ENCODE results near the gene MYO1A.

DNA sequence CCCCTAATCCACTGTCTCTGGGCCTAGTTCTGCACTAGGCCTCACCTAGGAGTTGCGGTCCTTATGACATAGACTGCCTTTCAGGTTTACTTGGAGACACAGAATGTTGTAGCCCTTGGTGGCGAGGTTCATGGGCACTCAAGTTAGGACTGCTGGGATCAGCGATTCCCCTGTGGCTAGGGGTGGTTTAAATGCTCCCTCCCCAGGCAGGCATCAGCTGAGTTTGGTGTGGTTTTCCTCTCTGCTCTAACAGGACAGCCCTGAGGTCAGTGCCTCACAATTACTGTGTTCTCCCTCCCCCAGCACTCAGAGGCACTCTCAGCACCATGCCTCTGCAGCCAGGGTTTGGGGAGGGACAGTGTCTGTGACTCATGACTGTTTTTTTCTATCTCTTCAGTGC lies 70.3 kb downstream of the MYO1A start:
- TF ChIP-seq SP1 (IDR thresholded peaks at IDR 0.05) = no peak
- TF ChIP-seq, protein P1, sequence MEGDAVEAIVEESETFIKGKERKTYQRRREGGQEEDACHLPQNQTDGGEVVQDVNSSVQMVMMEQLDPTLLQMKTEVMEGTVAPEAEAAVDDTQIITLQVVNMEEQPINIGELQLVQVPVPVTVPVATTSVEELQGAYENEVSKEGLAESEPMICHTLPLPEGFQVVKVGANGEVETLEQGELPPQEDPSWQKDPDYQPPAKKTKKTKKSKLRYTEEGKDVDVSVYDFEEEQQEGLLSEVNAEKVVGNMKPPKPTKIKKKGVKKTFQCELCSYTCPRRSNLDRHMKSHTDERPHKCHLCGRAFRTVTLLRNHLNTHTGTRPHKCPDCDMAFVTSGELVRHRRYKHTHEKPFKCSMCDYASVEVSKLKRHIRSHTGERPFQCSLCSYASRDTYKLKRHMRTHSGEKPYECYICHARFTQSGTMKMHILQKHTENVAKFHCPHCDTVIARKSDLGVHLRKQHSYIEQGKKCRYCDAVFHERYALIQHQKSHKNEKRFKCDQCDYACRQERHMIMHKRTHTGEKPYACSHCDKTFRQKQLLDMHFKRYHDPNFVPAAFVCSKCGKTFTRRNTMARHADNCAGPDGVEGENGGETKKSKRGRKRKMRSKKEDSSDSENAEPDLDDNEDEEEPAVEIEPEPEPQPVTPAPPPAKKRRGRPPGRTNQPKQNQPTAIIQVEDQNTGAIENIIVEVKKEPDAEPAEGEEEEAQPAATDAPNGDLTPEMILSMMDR (IDR thresholded peaks at IDR 0.05; ENCODE audit: low read depth, low read length, missing input control) = no peak
- no peak for TF ChIP-seq TAF1 (conservative IDR thresholded peaks at IDR 0.05)
- TF ChIP-seq, protein P2, sequence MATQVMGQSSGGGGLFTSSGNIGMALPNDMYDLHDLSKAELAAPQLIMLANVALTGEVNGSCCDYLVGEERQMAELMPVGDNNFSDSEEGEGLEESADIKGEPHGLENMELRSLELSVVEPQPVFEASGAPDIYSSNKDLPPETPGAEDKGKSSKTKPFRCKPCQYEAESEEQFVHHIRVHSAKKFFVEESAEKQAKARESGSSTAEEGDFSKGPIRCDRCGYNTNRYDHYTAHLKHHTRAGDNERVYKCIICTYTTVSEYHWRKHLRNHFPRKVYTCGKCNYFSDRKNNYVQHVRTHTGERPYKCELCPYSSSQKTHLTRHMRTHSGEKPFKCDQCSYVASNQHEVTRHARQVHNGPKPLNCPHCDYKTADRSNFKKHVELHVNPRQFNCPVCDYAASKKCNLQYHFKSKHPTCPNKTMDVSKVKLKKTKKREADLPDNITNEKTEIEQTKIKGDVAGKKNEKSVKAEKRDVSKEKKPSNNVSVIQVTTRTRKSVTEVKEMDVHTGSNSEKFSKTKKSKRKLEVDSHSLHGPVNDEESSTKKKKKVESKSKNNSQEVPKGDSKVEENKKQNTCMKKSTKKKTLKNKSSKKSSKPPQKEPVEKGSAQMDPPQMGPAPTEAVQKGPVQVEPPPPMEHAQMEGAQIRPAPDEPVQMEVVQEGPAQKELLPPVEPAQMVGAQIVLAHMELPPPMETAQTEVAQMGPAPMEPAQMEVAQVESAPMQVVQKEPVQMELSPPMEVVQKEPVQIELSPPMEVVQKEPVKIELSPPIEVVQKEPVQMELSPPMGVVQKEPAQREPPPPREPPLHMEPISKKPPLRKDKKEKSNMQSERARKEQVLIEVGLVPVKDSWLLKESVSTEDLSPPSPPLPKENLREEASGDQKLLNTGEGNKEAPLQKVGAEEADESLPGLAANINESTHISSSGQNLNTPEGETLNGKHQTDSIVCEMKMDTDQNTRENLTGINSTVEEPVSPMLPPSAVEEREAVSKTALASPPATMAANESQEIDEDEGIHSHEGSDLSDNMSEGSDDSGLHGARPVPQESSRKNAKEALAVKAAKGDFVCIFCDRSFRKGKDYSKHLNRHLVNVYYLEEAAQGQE (IDR thresholded peaks at IDR 0.05) = no peak
- TF ChIP-seq, protein P3, sequence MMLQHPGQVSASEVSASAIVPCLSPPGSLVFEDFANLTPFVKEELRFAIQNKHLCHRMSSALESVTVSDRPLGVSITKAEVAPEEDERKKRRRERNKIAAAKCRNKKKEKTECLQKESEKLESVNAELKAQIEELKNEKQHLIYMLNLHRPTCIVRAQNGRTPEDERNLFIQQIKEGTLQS (IDR thresholded peaks at IDR 0.05) = no peak
- TF ChIP-seq JUND (IDR thresholded peaks at IDR 0.05) = no peak
- TF ChIP-seq, protein P4, sequence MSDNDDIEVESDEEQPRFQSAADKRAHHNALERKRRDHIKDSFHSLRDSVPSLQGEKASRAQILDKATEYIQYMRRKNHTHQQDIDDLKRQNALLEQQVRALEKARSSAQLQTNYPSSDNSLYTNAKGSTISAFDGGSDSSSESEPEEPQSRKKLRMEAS (IDR thresholded peaks at IDR 0.05) = no peak
- no peak for TF ChIP-seq YY1 (IDR thresholded peaks at IDR 0.05)
- TF ChIP-seq RAD21 (IDR thresholded peaks at IDR 0.05) = no peak
- no peak for TF ChIP-seq HNF4G (IDR thresholded peaks at IDR 0.05)
- TF ChIP-seq, protein P5, sequence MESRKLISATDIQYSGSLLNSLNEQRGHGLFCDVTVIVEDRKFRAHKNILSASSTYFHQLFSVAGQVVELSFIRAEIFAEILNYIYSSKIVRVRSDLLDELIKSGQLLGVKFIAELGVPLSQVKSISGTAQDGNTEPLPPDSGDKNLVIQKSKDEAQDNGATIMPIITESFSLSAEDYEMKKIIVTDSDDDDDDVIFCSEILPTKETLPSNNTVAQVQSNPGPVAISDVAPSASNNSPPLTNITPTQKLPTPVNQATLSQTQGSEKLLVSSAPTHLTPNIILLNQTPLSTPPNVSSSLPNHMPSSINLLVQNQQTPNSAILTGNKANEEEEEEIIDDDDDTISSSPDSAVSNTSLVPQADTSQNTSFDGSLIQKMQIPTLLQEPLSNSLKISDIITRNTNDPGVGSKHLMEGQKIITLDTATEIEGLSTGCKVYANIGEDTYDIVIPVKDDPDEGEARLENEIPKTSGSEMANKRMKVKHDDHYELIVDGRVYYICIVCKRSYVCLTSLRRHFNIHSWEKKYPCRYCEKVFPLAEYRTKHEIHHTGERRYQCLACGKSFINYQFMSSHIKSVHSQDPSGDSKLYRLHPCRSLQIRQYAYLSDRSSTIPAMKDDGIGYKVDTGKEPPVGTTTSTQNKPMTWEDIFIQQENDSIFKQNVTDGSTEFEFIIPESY (IDR thresholded peaks at IDR 0.05) = no peak
- no peak for TF ChIP-seq EGR1 (IDR thresholded peaks at IDR 0.05; ENCODE audit: low read depth in 2 of 2)
- no peak for TF ChIP-seq GABPA (IDR thresholded peaks at IDR 0.05 in 1 of 2, conservative IDR thresholded peaks at IDR 0.05 in 1 of 2)
- TF ChIP-seq RXRA (IDR thresholded peaks at IDR 0.05) = no peak
